HepG2 (cell line): ENCODE results near the gene MTCH1. TPM values are rescaled to one million over a fixed set of nuclear protein-coding genes. Genes with fewer than 3 reads are reported as not detected.

ENCODE experiments used
- ATAC-seq: fragments of 200-7000 bp; cut with Tn5 transposase; 3 replicates; pipeline ENCODE4 v1.9.1; 2020; ENCODE audit warnings: mild to moderate bottlenecking, moderate library complexity
- BruUV-seq: library from RNA; stranded (reverse); fragments of 400-500 nt; replicated peaks from 2 replicates; lab custom pipeline; 2021; lab: Mats Ljungman, UMichigan
- CTCF ChIA-PET: fragments of 300-600 bp; formaldehyde crosslinking; extraction: SDS; loops from one replicate; lab custom pipeline; 2021; ENCODE audit warnings: low total read pairs, inconsistent platforms, low intra/inter-chr PET ratio; lab: Yijun Ruan, JAX
- POLR2A ChIA-PET: fragments of 350-600 bp; sonication (Branson Sonifier 250); formaldehyde crosslinking; loops from one replicate; lab custom pipeline; 2020; ENCODE audit warnings: antibody characterized with exemption, inconsistent platforms; lab: Yijun Ruan, JAX
- DNase-seq: peaks from one replicate; pipeline ENCODE4 v3.0.0-alpha.2; 2015; ENCODE audit warnings: low spot score
- FAIRE-seq: peaks from 3 replicates; lab custom pipeline; 2011; peaks lifted over from hg19 to GRCh38; lab: Jason Lieb, UNC
- H2AFZ ChIP-seq: one replicate; pipeline ENCODE4 v1.6.1; 2011; ENCODE audit warnings: low read length, inconsistent platforms
- H3K27ac ChIP-seq: fragments of 300-600 bp; 3 replicates; pipeline ENCODE4 v1.8.0; 2011; ENCODE audit warnings: mixed run types, mild to moderate bottlenecking, mixed read lengths, low read length, inconsistent platforms; ENCODE audit not compliant: insufficient read depth; ENCODE audit errors: extremely low read length
- H3K27me3 ChIP-seq, 2 experiments: fragments of 200-600 bp in 1 of 2; 2 replicates in 1 of 2; 3 replicates in 1 of 2; pipeline versions ENCODE4 v1.6.0 to v1.8.0; 2011; ENCODE audit warnings: low read length in 2 of 2, mild to moderate bottlenecking in 2 of 2, moderate library complexity in 2 of 2, inconsistent platforms in 1 of 2; ENCODE audit not compliant: insufficient read depth in 2 of 2, control insufficient read depth in 1 of 2
- H3K36me3 ChIP-seq, 2 experiments: fragments of 200-600 bp in 1 of 2; replicated peaks in 1 of 2; 2 replicates in 1 of 2; 3 replicates in 1 of 2; pipeline versions ENCODE4 v1.5.1 to v1.8.0; 2011; ENCODE audit warnings: low read length in 2 of 2, inconsistent platforms in 1 of 2; ENCODE audit not compliant: insufficient read depth in 2 of 2, control insufficient read depth in 1 of 2
- H3K4me1 ChIP-seq: 2 replicates; pipeline ENCODE4 v1.5.1; 2012; ENCODE audit warnings: low read length, inconsistent platforms; ENCODE audit not compliant: insufficient read depth
- H3K4me2 ChIP-seq: 2 replicates; pipeline ENCODE4 v1.6.0; 2011; ENCODE audit warnings: low read depth, low read length, inconsistent platforms
- H3K4me3 ChIP-seq, 3 experiments: fragments of 200-600 bp in 1 of 3; sonication (generic), shearing (Covaris generic) in 1 of 3; replicated peaks in 1 of 3; 2 replicates each; pipeline ENCODE4 v1.5.1; 2011 to 2016; ENCODE audit warnings: low read length in 3 of 3, inconsistent platforms in 2 of 3, low read depth in 2 of 3, mild to moderate bottlenecking in 2 of 3, control low read depth in 1 of 3, mixed read lengths in 1 of 3; ENCODE audit not compliant: insufficient read depth in 1 of 3
- H3K79me2 ChIP-seq: one replicate; pipeline ENCODE4 v1.6.1; 2011; ENCODE audit warnings: low read length, inconsistent platforms; ENCODE audit not compliant: insufficient read depth
- H3K9ac ChIP-seq: 2 replicates; pipeline ENCODE4 v1.6.0; 2011; ENCODE audit warnings: mild to moderate bottlenecking, low read depth, low read length, inconsistent platforms; ENCODE audit not compliant: insufficient read depth
- H3K9me3 ChIP-seq: 2 replicates; pipeline ENCODE4 v1.5.1; 2012; ENCODE audit warnings: mild to moderate bottlenecking, low read length
- H4K20me1 ChIP-seq: 2 replicates; pipeline ENCODE4 v1.6.0; 2011; ENCODE audit warnings: inconsistent platforms, mild to moderate bottlenecking, low read length, moderate library complexity; ENCODE audit not compliant: insufficient read depth
- ATAD3A ChIP-seq: sonication (generic); formaldehyde crosslinking; IDR thresholded peaks from 2 replicates; pipeline ENCODE4 v1.4.0; 2020; ENCODE audit warnings: missing genetic modification reagents
- ATF1 ChIP-seq: IDR thresholded peaks from 2 replicates; pipeline ENCODE4 v1.6.1; 2016; ENCODE audit warnings: mild to moderate bottlenecking, control low read depth
- BORCS8-MEF2B ChIP-seq: sonication (generic); formaldehyde crosslinking; IDR thresholded peaks from 2 replicates; pipeline ENCODE4 v1.8.0; 2022; ENCODE audit warnings: mild to moderate bottlenecking, missing genetic modification reagents
- CENPX ChIP-seq: sonication (generic); formaldehyde crosslinking; IDR thresholded peaks from 2 replicates; pipeline ENCODE4 v1.9.0; 2021; ENCODE audit warnings: mild to moderate bottlenecking, missing genetic modification reagents, moderate library complexity
- ETV6 ChIP-seq: sonication (generic); formaldehyde crosslinking; conservative IDR thresholded peaks from 2 replicates; pipeline ENCODE4 v1.4.0; 2020; ENCODE audit warnings: missing genetic modification reagents
- FOXA3 ChIP-seq: IDR thresholded peaks from 2 replicates; pipeline ENCODE4 v1.6.1; 2016; ENCODE audit warnings: missing genetic modification reagents, missing compliant biosample characterization
- HHEX ChIP-seq: IDR thresholded peaks from 2 replicates; pipeline ENCODE4 v1.6.1; 2016; ENCODE audit warnings: control low read depth
- JARID2 ChIP-seq: sonication (generic); formaldehyde crosslinking; IDR thresholded peaks from 2 replicates; pipeline ENCODE4 v1.8.1; 2023; ENCODE audit warnings: missing genetic modification reagents, inconsistent platforms; ENCODE audit not compliant: insufficient replicate concordance
- LCORL ChIP-seq, 2 experiments: fragments of 450-650 bp in 1 of 2; sonication (generic) in 1 of 2; formaldehyde crosslinking in 1 of 2; IDR thresholded peaks; 2 replicates each; pipeline versions ENCODE4 v1.5.0 to v1.6.1; 2017 to 2020; ENCODE audit warnings: antibody characterized with exemption in 1 of 2, missing genetic modification reagents in 1 of 2
- NFAT5 ChIP-seq: sonication (generic); formaldehyde crosslinking; IDR thresholded peaks from 2 replicates; pipeline ENCODE4 v1.4.0; 2020; ENCODE audit warnings: missing genetic modification reagents
- NFE2L2 ChIP-seq: fragments of 150-350 bp; IDR thresholded peaks from 2 replicates; pipeline ENCODE4 v1.6.1; 2014; ENCODE audit warnings: low read length
- REL ChIP-seq: sonication (generic); formaldehyde crosslinking; conservative IDR thresholded peaks from 2 replicates; pipeline ENCODE4 v1.8.0; 2022; ENCODE audit warnings: mild to moderate bottlenecking, missing genetic modification reagents, moderate library complexity
- SOX5 ChIP-seq: IDR thresholded peaks from 2 replicates; pipeline ENCODE4 v1.6.1; 2016; ENCODE audit warnings: borderline replicate concordance
- ZKSCAN8 ChIP-seq: IDR thresholded peaks from 2 replicates; pipeline ENCODE4 v1.6.1; 2016; ENCODE audit warnings: borderline replicate concordance, missing genetic modification reagents, missing compliant biosample characterization
- ZNF275 ChIP-seq: sonication (generic); formaldehyde crosslinking; IDR thresholded peaks from 2 replicates; pipeline ENCODE4 v1.8.0; 2022; ENCODE audit warnings: missing genetic modification reagents, mild to moderate bottlenecking, inconsistent platforms, borderline replicate concordance
- ZNF33B ChIP-seq: sonication (generic); formaldehyde crosslinking; IDR thresholded peaks from 2 replicates; pipeline ENCODE4 v1.5.1; 2020; ENCODE audit warnings: mild to moderate bottlenecking, missing genetic modification reagents
- ZNF430 ChIP-seq: sonication (generic); formaldehyde crosslinking; IDR thresholded peaks from 2 replicates; pipeline ENCODE4 v1.9.0; 2021; ENCODE audit warnings: mild to moderate bottlenecking, missing genetic modification reagents
- ZNF564 ChIP-seq: sonication (generic); formaldehyde crosslinking; IDR thresholded peaks from 2 replicates; pipeline ENCODE4 v1.8.1; 2023; ENCODE audit warnings: mild to moderate bottlenecking, missing genetic modification reagents
- ZNF790 ChIP-seq: sonication (generic); formaldehyde crosslinking; IDR thresholded peaks from 2 replicates; pipeline ENCODE4 v1.8.0; 2022; ENCODE audit warnings: missing genetic modification reagents, mild to moderate bottlenecking, borderline replicate concordance
- WGBS: methylation state at CpG from one replicate; pipeline ENCODE4 v1.1.6; 2017; ENCODE audit warnings: low lambda C conversion rate; 5-methylcytosine and 5-hydroxymethylcytosine counted together
- in situ Hi-C: cut with HindIII; loops from 2 replicates; pipeline ENCODE4 v1.10.0; 2017; ENCODE audit warnings: low pct_unique_long_range_greater_than_20kb; ENCODE audit not compliant: extremely low pct_ligation_motif_present
- intact Hi-C: fragments of 100-400 bp; cut with micrococcal nuclease; formaldehyde crosslinking; loops from one replicate; pipeline ENCODE4 v1.10.0; 2022; ENCODE audit not compliant: unreplicated experiment
- polyA plus RNA-seq, 8 experiments: library from polyadenylated mRNA; depleted of rRNA in 3 of 8; stranded (reverse) in 7 of 8; unstranded in 1 of 8; fragments of >200 nt; fragmentation: Illumina TruSeq in 4 of 8; extraction: Trizol in 4 of 8; gene quantifications; 2 replicates each; pipeline versions ENCODE4 v1.2.1 to v1.2.3, GENCODE V29; 2011 to 2016; ENCODE audit warnings: low read depth in 4 of 8, missing spikeins in 1 of 8, mixed read lengths in 1 of 8; ENCODE audit not compliant: insufficient read depth in 1 of 8
- total RNA-seq, 5 experiments: library from RNA; depleted of rRNA; stranded (reverse); fragments of >200 nt; fragmentation: Illumina TruSeq; extraction: Trizol; gene quantifications; 2 replicates each; pipeline ENCODE4 v1.2.3, GENCODE V29; 2016; ENCODE audit warnings: low read depth in 1 of 5

The MTCH1 gene
- total and polyA plus RNA-seq, 2 of the 13 experiments (the other 11 are each of a cell fraction or from before 2014, with no cell fraction given): 86.2 to 144 TPM

DNA sequence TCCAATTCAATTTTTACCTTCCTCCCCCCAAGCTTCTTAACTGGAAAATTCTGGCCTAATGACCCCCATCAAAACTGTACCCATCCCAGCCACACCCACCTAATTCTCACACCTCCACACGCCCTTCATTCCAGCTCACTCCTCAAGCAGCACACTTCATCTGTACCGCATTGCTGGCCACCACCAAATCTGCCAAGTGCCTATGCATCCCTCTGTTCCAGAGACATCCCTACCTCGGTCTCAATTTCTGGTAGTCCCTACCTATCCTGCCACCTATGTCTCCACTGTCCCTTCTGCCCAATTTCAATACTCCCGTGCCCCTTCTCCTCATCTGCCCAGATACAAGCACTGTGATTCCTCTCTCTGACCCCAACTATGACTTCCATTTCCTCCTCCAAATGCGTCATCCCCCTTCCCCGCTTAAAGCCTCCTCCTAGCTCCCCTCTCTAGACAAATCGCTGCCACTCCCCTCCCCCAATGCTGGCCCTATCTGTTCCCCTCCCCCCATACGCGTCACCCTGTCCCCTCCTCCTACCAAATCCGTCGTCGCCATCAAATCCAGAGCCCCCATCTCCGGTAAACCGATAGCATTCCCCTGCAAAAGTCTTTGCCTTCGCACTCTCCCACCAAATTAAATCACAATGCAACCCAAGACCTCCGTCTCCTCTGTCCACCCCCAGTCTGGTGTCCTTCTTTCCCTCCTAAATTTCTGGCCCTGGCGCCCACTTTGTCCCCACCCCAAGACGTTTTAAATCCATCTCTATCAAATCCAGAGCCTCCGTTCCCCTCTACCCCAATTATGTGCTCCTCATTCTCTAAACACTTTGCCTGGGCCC lies 1.2 kb downstream of the MTCH1 start (continued):
- TF ChIP-seq ZNF790 (CRISPR knock-in tag) (no peak), ZNF564 (0 out of 2 replicates have a peak, but pooled peaks have one; percentile 6), REL (CRISPR knock-in tag) (no peak), ZNF430 (CRISPR knock-in tag) (no peak), NFE2L2 (no peak), BORCS8-MEF2B (no peak), JARID2 (CRISPR knock-in tag) (no peak), LCORL (IDR thresholded peaks at IDR 0.05) (no peak), LCORL (CRISPR knock-in tag; IDR thresholded peaks at IDR 0.05) (0 out of 2 replicates have a peak, but pooled peaks have one; percentile 28), HHEX (CRISPR knock-in tag) (no peak), FOXA3 (CRISPR knock-in tag) (no peak)

DNA sequence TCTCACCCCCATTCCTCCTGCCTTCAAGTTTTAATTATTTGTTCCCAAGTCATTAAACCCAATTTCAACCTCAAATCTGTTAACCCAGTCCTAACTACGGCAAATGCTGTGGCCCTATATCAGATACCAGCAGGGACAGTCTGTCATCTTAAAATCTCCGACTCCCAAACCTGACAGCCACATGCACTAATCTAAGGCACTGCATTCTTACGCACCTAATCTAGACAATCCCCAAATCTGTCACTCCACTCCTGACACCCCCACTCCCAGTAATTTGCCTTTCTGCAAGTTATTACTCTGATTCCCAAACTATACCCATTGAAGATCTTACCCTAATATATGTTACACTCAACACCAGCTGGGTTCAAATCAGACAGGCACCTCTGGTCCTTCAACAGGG lies 2.5 kb downstream of the MTCH1 start:
- ChIA-PET POLR2A (no interaction called here), CTCF (no interaction called here)
- Histone ChIP-seq H3K79me2 (peaks cover 59% of the 10 kb centered on the region), H3K27me3 (no peaks in the 10 kb centered on the region; a peak in 2 of 5 replicates), H2AFZ (no peak overlapping the region), H3K9ac (no peak overlapping the region), H3K36me3 (peaks cover 8 to 22% of the 10 kb centered on the region in 2 experiments), H4K20me1 (peaks cover 6% of the 10 kb centered on the region), H3K27ac (no peak overlapping the region), H3K4me2 (peak overlapping the region; percentile 95; the same call in 1 of the 2 replicates), H3K9me3 (no peaks in the 10 kb centered on the region), H3K4me3 (no peak overlapping the region), H3K4me1 (peaks cover 30% of the 10 kb centered on the region)
- in situ Hi-C loops: no loop called here
- DNase-seq: no peak
- no peak for ATAC-seq
- BruUV-seq: no TSS peak
- intact Hi-C loops: no loop called here
- WGBS: over 99% methylated on average over 3 of the region's 3 CpGs
- no peak for FAIRE-seq
- no peak for TF ChIP-seq SOX5 (CRISPR knock-in tag)
- TF ChIP-seq ATF1 (CRISPR knock-in tag): no peak
- no peak for TF ChIP-seq ZNF275 (CRISPR knock-in tag)
- TF ChIP-seq ZNF33B: no peak
- no peak for TF ChIP-seq ZKSCAN8 (CRISPR knock-in tag)
- no peak for TF ChIP-seq ETV6 (CRISPR knock-in tag)
- TF ChIP-seq CENPX (CRISPR knock-in tag): no peak
- no peak for TF ChIP-seq NFAT5 (CRISPR knock-in tag)
- TF ChIP-seq ATAD3A: no peak
